OCI-LY7 (cell line): ENCODE results near the gene PTCD3.

Experiments
- CTCF ChIP-seq: fragments of 200-600 bp; sonication (generic); conservative IDR thresholded peaks from 2 replicates; pipeline ENCODE4 v1.5.1; 2014; ENCODE audit warnings: mild to moderate bottlenecking, antibody characterized with exemption, low read length, moderate library complexity, mixed read lengths
- EZH2phosphoT487 ChIP-seq: fragments of 200-600 bp; sonication (generic); IDR thresholded peaks from 2 replicates; pipeline ENCODE4 v1.6.1; 2018; ENCODE audit warnings: low read depth, borderline replicate concordance, mild to moderate bottlenecking, mixed run types, antibody characterized with exemption, low read length, moderate library complexity, mixed read lengths

GRCh38 chr2:86139981-86140380 lies 33.9 kb downstream of the PTCD3 start:
- TF ChIP-seq CTCF (no peak), EZH2phosphoT487 (no peak)
